Measurements from ENCODE around the gene SPAAR. TPM values are rescaled to one million over a fixed set of nuclear protein-coding genes. Genes with fewer than 3 reads are reported as not detected.
"Not testable (repeated sequence)": the region's sequence is repeated elsewhere in the genome, so short reads cannot be mapped to it uniquely, and the experiment has no call there.

The SPAAR gene
- polyA plus RNA-seq, 3 donors from 2014 or later: not detected

- no peaks in the 10 kb centered on the region for H3K9me3 Mint-ChIP-seq
- no peaks in the 10 kb centered on the region for H3K4me1 Mint-ChIP-seq
- no peak overlapping the region for H3K27ac Mint-ChIP-seq
- no peak overlapping the region for H3K4me3 Mint-ChIP-seq
- peaks cover 2 to 5% (median 3%) of the 10 kb centered on the region in 3 donors for H3K27me3 Mint-ChIP-seq (ENCODE audit: low read depth in 3 of 3)
- no peaks in the 10 kb centered on the region for H3K36me3 Mint-ChIP-seq
- no peak for DNase-seq
These were observed 10.8 kb downstream of the SPAAR start for GRCh38 chr9:35920051-35920620.

GRCh38 chr9:35923598-35923926 lies 14.3 kb downstream of the SPAAR start:
- H3K27me3 Mint-ChIP-seq (ENCODE audit: low read depth in 3 of 3): peaks cover 4 to 5% (median 4%) of the 10 kb centered on the region in 3 donors
- no peak for DNase-seq
- H3K27ac Mint-ChIP-seq: no peak overlapping the region
- no peaks in the 10 kb centered on the region for H3K36me3 Mint-ChIP-seq
- H3K4me3 Mint-ChIP-seq: no peak overlapping the region
- H3K9me3 Mint-ChIP-seq: no peaks in the 10 kb centered on the region
- H3K4me1 Mint-ChIP-seq: no peaks in the 10 kb centered on the region

GRCh38 chr9:35923927-35924763 lies 14.9 kb downstream of the SPAAR start:
- H3K9me3 Mint-ChIP-seq: no peaks in the 10 kb centered on the region
- peaks cover 4 to 5% (median 4%) of the 10 kb centered on the region in 3 donors for H3K27me3 Mint-ChIP-seq (ENCODE audit: low read depth in 3 of 3)
- no peak overlapping the region for H3K27ac Mint-ChIP-seq
- no peak for DNase-seq
- no peak overlapping the region for H3K4me3 Mint-ChIP-seq
- no peaks in the 10 kb centered on the region for H3K4me1 Mint-ChIP-seq
- no peaks in the 10 kb centered on the region for H3K36me3 Mint-ChIP-seq

GRCh38 chr9:35928591-35929452 lies 19.5 kb downstream of the SPAAR start:
- Mint-ChIP-seq H3K4me3 (no peak overlapping the region), H3K27me3 (ENCODE audit: low read depth in 3 of 3) (peaks cover 0 to 7% (median 3%) of the 10 kb centered on the region in 3 donors), H3K4me1 (peaks cover 0 to 5% of the 10 kb centered on the region in 2 donors), H3K36me3 (no peaks in the 10 kb centered on the region), H3K9me3 (no peaks in the 10 kb centered on the region), H3K27ac (no peak overlapping the region)
- DNase-seq: no peak

- no peaks in the 10 kb centered on the region for H3K36me3 Mint-ChIP-seq
- H3K9me3 Mint-ChIP-seq: no peaks in the 10 kb centered on the region
- H3K4me1 Mint-ChIP-seq: peaks cover 0 to 5% of the 10 kb centered on the region in 2 donors
- peaks cover 0 to 7% (median 3%) of the 10 kb centered on the region in 3 donors for H3K27me3 Mint-ChIP-seq (ENCODE audit: low read depth in 3 of 3)
- no peak overlapping the region for H3K4me3 Mint-ChIP-seq
- no peak for DNase-seq
- H3K27ac Mint-ChIP-seq: no peak overlapping the region
These were observed 20.1 kb downstream of the SPAAR start for GRCh38 chr9:35929453-35929718.

- no peaks in the 10 kb centered on the region for H3K9me3 Mint-ChIP-seq
- H3K36me3 Mint-ChIP-seq: no peaks in the 10 kb centered on the region
- H3K27ac Mint-ChIP-seq: no peak overlapping the region
- DNase-seq: no peak
- no peak overlapping the region for H3K4me3 Mint-ChIP-seq
- peaks cover 0 to 7% (median 1%) of the 10 kb centered on the region in 3 donors for H3K27me3 Mint-ChIP-seq (ENCODE audit: low read depth in 3 of 3)
- peaks cover 0 to 5% of the 10 kb centered on the region in 2 donors for H3K4me1 Mint-ChIP-seq
These were observed 21.2 kb downstream of the SPAAR start for GRCh38 chr9:35930521-35930920.

- Mint-ChIP-seq H3K9me3 (no peaks in the 10 kb centered on the region), H3K4me3 (no peak overlapping the region), H3K27ac (no peak overlapping the region)
These were observed 21.7 kb downstream of the SPAAR start for GRCh38 chr9:35930989-35931388.

GRCh38 chr9:35932735-35933134 lies 23.4 kb downstream of the SPAAR start:
- Mint-ChIP-seq H3K4me1 (peaks cover 0 to 5% of the 10 kb centered on the region in 2 donors), H3K4me3 (no peak overlapping the region), H3K27ac (no peak overlapping the region), H3K9me3 (no peaks in the 10 kb centered on the region), H3K27me3 (ENCODE audit: low read depth in 3 of 3) (peaks cover 0 to 4% (median 1%) of the 10 kb centered on the region in 3 donors), H3K36me3 (no peaks in the 10 kb centered on the region)
- no peak for DNase-seq

More at GRCh38 chr9:35930989-35931388, 21.7 kb downstream of the SPAAR start:
- H3K4me1 Mint-ChIP-seq: peaks cover 0 to 5% of the 10 kb centered on the region in 2 donors
- no peak for DNase-seq
- peaks cover 0 to 7% (median 1%) of the 10 kb centered on the region in 3 donors for H3K27me3 Mint-ChIP-seq (ENCODE audit: low read depth in 3 of 3)
- H3K36me3 Mint-ChIP-seq: no peaks in the 10 kb centered on the region

GRCh38 chr9:35933550-35934067 lies 24.3 kb downstream of the SPAAR start:
- peaks cover 0 to 5% of the 10 kb centered on the region in 2 donors for H3K4me1 Mint-ChIP-seq
- H3K9me3 Mint-ChIP-seq: no peaks in the 10 kb centered on the region
- H3K27me3 Mint-ChIP-seq (ENCODE audit: low read depth in 3 of 3): peaks cover 0 to 4% (median 1%) of the 10 kb centered on the region in 3 donors
- H3K4me3 Mint-ChIP-seq: no peak overlapping the region
- no peaks in the 10 kb centered on the region for H3K36me3 Mint-ChIP-seq
- peak overlapping the region in 1 of 6 donors; percentile 11 for H3K27ac Mint-ChIP-seq
- DNase-seq: no peak

- not testable (repeated sequence) for H3K27ac Mint-ChIP-seq; DNase-seq; H3K4me3 Mint-ChIP-seq; H3K36me3 Mint-ChIP-seq; H3K4me1 Mint-ChIP-seq; H3K27me3 Mint-ChIP-seq (ENCODE audit: low read depth in 3 of 3); H3K9me3 Mint-ChIP-seq
These were observed 24.8 kb downstream of the SPAAR start for GRCh38 chr9:35934069-35934468.

- no peak for DNase-seq
- Mint-ChIP-seq H3K27me3 (ENCODE audit: low read depth in 3 of 3) (peaks cover 0 to 4% (median 1%) of the 10 kb centered on the region in 3 donors), H3K27ac (no peak overlapping the region), H3K4me1 (peaks cover 0 to 5% of the 10 kb centered on the region in 2 donors), H3K9me3 (no peaks in the 10 kb centered on the region), H3K4me3 (no peak overlapping the region), H3K36me3 (no peaks in the 10 kb centered on the region)
These were observed 26.0 kb downstream of the SPAAR start for GRCh38 chr9:35935261-35935660.

- Mint-ChIP-seq H3K4me3 (no peak overlapping the region), H3K9me3 (no peaks in the 10 kb centered on the region), H3K4me1 (peaks cover 0 to 5% of the 10 kb centered on the region in 2 donors), H3K36me3 (no peaks in the 10 kb centered on the region), H3K27me3 (ENCODE audit: low read depth in 3 of 3) (peaks cover 0 to 3% (median 1%) of the 10 kb centered on the region in 3 donors), H3K27ac (no peak overlapping the region)
- no peak for DNase-seq
These were observed 26.6 kb downstream of the SPAAR start for GRCh38 chr9:35935755-35936509.

- DNase-seq: no peak
- peaks cover 0 to 1% (median 0%) of the 10 kb centered on the region in 3 donors for H3K27me3 Mint-ChIP-seq (ENCODE audit: low read depth in 3 of 3)
- H3K9me3 Mint-ChIP-seq: no peaks in the 10 kb centered on the region
- H3K4me3 Mint-ChIP-seq: no peak overlapping the region
- H3K4me1 Mint-ChIP-seq: peaks cover 0 to 5% of the 10 kb centered on the region in 2 donors
- no peaks in the 10 kb centered on the region for H3K36me3 Mint-ChIP-seq
- no peak overlapping the region for H3K27ac Mint-ChIP-seq
These were observed 27.9 kb downstream of the SPAAR start for GRCh38 chr9:35937227-35937626.
